HFF-Myc (cell line): ENCODE data around the gene P2RY6.

Experiments used
- DNase-seq: peaks from one replicate; pipeline ENCODE4 v3.0.0-alpha.2; 2011; ENCODE audit warnings: low read depth; ENCODE audit errors: extremely low read depth
- H3K4me3 ChIP-seq: replicated peaks from 2 replicates; pipeline ENCODE4 v1.5.1; 2011; ENCODE audit warnings: low read depth, mild to moderate bottlenecking, control low read depth, low read length
- CTCF ChIP-seq: IDR thresholded peaks from 2 replicates; pipeline ENCODE4 v1.5.1; 2012; ENCODE audit warnings: mild to moderate bottlenecking, low read depth, low read length, control low read depth; ENCODE audit errors: missing control alignments

Gene P2RY6

GRCh38 chr11:73308961-73309919 lies 37.1 kb downstream of the P2RY6 start:
- peak; percentile 75 for DNase-seq
- no peak for TF ChIP-seq CTCF
- peak overlapping the region; percentile 56 for H3K4me3 ChIP-seq

GRCh38 chr11:73310076-73310475 lies 37.9 kb downstream of the P2RY6 start:
- no peak for TF ChIP-seq CTCF
- H3K4me3 ChIP-seq = peak overlapping the region; percentile 56
- no peak for DNase-seq

GRCh38 chr11:73310661-73311393 lies 38.7 kb downstream of the P2RY6 start:
- H3K4me3 ChIP-seq = peak overlapping the region; percentile 56
- no peak for DNase-seq
- no peak for TF ChIP-seq CTCF

- H3K4me3 ChIP-seq = peak overlapping the region; percentile 56
- no peak for TF ChIP-seq CTCF
- no peak for DNase-seq
Measured at GRCh38 chr11:73311394-73311869, 39.3 kb downstream of the P2RY6 start.

- TF ChIP-seq CTCF = no peak
- peak overlapping the region; percentile 56 for H3K4me3 ChIP-seq
- no peak for DNase-seq
Measured at GRCh38 chr11:73312036-73312435, 39.9 kb downstream of the P2RY6 start.

- H3K4me3 ChIP-seq = peak overlapping the region; percentile 56
- DNase-seq = no peak
- TF ChIP-seq CTCF = no peak
Measured at GRCh38 chr11:73312851-73313327, 40.8 kb downstream of the P2RY6 start.
